ENCODE measurements around the gene KCNC3.

KCNC3 gene

DNA sequence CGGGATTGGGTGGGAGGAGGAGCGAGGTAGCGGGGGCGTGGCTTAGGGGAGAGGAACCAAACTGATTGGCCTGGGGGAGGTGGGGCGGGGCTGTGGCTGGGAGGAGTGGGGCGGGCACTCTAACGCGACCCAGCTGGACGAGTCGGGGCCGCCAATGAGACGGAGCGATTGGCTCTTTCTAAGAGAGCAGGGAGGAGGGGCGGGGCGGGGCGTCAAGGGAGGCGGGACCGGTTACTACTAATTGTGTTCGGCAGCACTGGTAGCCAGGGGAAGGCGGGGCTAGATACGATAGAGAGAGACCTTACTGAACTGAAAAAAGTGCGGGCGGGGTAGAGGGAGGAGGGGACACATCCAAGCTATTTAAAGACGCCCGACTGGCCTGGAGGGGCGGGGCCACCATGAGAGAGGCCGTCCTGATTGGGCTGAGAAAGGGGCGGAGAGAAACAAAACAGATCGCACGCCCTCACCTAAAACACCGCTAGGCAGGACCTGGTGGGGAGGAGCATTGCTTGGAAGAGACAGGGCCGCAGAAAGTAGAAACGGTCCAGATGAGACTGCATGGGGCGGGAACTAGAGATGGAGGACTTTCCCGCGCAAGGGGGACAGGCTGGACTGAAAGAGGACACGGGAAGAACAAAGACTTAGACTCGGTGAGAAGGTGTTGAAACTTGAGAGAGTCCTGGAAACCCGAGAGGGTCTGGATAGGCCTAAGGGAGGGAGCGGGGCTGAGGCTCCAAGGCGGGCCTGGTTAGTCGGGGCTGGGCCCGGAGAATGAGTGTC lies at the start of gene KCNC3:
Gene KCNC3, minus strand, starts transcription at position 232 of the 780 bp plus-strand sequence. CDS start 295 bp downstream, outside the sequence.
- DNase-seq (ENCODE audit: low read depth in 2 of 2), result peak; percentile 79 to 82

GRCh38 chr19:50378863-50379236 lies 49.7 kb upstream of the KCNC3 start:
- no peak for DNase-seq (ENCODE audit: low read depth in 2 of 2)

DNA sequence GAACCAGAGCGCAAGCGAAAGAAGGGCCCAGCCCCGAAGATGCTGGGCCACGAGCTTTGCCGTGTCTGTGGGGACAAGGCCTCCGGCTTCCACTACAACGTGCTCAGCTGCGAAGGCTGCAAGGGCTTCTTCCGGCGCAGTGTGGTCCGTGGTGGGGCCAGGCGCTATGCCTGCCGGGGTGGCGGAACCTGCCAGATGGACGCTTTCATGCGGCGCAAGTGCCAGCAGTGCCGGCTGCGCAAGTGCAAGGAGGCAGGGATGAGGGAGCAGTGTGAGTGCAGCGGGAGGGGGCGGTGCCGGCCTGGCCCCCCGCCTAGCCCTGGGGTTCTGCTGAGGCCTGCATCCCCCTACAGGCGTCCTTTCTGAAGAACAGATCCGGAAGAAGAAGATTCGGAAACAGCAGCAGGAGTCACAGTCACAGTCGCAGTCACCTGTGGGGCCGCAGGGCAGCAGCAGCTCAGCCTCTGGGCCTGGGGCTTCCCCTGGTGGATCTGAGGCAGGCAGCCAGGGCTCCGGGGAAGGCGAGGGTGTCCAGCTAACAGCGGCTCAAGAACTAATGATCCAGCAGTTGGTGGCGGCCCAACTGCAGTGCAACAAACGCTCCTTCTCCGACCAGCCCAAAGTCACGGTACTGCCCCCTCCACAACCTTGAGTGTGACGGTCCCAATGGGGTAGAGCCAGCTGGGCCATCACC lies 49.1 kb upstream of the KCNC3 start:
- DNase-seq (ENCODE audit: low read depth in 2 of 2), result no peak

DNA sequence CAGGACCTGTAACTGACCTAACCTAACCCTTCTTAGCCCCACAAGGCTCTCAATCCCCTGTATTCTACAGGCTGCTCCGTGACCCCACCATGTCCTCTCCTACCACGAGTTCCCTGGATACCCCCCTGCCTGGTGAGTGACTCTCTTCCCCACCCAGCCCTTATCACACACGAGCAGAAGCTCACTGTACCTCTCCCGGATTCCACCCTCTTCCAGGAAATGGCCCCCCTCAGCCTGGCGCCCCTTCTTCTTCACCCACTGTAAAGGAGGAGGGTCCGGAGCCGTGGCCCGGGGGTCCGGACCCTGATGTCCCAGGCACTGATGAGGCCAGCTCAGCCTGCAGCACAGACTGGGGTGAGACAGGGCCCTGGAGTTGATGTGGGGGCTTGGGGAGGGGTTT lies 48.3 kb upstream of the KCNC3 start:
- no peak for DNase-seq (ENCODE audit: low read depth in 2 of 2)

GRCh38 chr19:50377051-50377461 lies 47.9 kb upstream of the KCNC3 start:
- DNase-seq (ENCODE audit: low read depth in 2 of 2), result no peak

- peak; percentile 92 to 93 for DNase-seq (ENCODE audit: low read depth in 2 of 2)
Measured at GRCh38 chr19:50376166-50377050, 47.2 kb upstream of the KCNC3 start, which contains the start of gene NR1H2. Gene NR1H2, plus strand, starts transcription at chr19:50376457. Its CDS starts 1,149 bp downstream, at chr19:50377606.

- no peak for DNase-seq (ENCODE audit: low read depth in 2 of 2)
Measured at GRCh38 chr19:50371914-50372475, 42.8 kb upstream of the KCNC3 start.

GRCh38 chr19:50368649-50369570 lies 39.7 kb upstream of the KCNC3 start:
- DNase-seq (ENCODE audit: low read depth in 2 of 2), result peak; percentile 68 to 70

- DNase-seq (ENCODE audit: low read depth in 2 of 2), result no peak
Measured at GRCh38 chr19:50365434-50366306, 36.5 kb upstream of the KCNC3 start, which contains the start of gene NAPSA. Gene NAPSA, minus strand, starts transcription at chr19:50365639. Its CDS starts 18 bp downstream, at chr19:50365621.

DNA sequence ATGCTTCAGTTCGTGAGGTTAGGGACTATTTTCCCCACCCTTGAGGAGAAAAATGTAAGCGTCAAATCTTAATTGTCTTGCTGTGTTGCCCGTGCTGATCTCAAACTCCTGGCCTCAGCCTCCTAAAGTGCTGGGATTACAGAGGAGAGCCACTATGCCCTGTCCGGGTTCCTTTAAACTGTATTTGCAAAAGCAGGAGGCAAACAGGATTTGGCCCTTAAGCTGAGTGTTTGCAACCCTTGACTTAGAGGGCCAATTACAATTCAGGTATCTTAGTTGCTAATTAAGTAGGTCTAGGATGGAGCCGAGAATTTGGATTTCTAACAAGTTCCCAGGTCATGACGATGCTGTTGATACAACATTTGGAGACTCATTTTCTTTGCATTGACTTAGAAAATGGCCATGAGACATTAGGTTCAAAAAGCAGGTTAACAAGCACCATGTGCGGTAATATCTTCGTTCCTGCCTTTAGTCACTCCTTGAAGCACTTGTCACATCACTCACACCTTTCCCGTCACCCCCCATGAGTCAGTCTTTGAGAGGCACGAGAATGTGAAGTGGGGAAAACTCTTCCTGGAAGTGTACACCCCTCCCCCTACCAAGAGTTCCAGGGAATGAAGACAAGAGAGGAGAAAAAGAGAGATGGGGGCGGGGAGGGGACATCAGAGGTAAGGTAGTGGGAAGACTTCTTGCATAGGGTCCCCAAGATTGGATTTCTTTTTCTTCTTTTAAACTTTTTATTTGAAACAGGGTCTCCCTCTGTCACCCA lies 33.7 kb upstream of the KCNC3 start:
- DNase-seq (ENCODE audit: low read depth in 2 of 2), result no peak

DNA sequence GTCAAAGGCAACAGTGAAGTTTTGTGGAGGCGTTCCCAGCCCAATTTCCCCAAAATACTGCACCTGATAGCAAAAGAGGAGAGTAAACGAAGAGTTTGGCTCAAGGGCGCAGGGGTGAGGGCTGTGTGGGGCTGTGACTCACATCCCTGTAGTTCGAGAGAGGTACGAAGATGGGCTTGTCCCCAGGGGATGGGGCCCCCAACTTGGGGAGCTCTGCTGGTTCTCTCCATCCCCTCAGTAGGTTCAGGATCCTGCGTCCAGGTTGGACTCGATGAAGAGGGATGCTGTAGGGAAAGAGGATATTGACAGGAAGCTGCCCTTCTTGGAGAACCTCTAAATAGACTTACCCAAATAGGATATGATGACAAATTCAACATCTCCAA lies 32.8 kb upstream of the KCNC3 start:
- no peak for DNase-seq (ENCODE audit: low read depth in 2 of 2)

- no peak for DNase-seq (ENCODE audit: low read depth in 2 of 2)
Measured at GRCh38 chr19:50361290-50362029, 32.3 kb upstream of the KCNC3 start.

- no peak for DNase-seq (ENCODE audit: low read depth in 2 of 2)
Measured at GRCh38 chr19:50359328-50359818, 30.2 kb upstream of the KCNC3 start.

GRCh38 chr19:50358483-50359327 lies 29.5 kb upstream of the KCNC3 start:
- no peak for DNase-seq (ENCODE audit: low read depth in 2 of 2)

GRCh38 chr19:50357178-50358100 lies 28.3 kb upstream of the KCNC3 start:
- DNase-seq (ENCODE audit: low read depth in 2 of 2), result peak in 1 of 2 experiments; percentile 13

DNA sequence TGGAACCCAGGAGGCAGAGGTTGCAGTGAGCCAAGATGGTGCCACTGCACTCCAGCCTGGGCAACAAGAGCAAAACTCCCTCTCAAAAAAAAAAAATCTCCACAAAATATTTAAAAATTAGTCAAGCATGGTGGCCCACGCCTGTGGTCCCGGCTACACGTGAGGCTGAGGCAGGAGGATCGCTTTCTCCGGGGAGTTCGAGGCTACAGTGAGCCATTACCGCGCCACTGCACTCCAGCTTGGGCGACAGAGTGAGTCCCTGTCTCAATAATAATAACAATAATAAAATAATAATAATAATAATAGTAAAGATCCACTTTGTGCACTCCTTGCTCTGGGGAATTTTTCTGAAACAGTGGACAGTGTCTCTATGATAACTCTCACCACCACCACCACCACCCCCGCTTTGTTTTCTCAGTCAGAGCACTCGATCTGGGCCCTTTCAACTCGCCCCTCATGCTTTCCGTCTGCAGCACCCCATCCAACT lies 27.6 kb upstream of the KCNC3 start:
- DNase-seq (ENCODE audit: low read depth in 2 of 2), result no peak
